Suppressor macrophage treated with lipopolysaccharide for 1 hour (primary cell): ENCODE data around the gene CCDC146.
"Not testable (repeated sequence)": the region's sequence is repeated elsewhere in the genome, so short reads cannot be mapped to it uniquely, and the experiment has no call there.

Experiments
- DNase-seq, 3 donors: peaks; one replicate each; pipeline ENCODE4 v3.0.0-alpha.2; 2020 to 2022

Gene CCDC146, protein sequence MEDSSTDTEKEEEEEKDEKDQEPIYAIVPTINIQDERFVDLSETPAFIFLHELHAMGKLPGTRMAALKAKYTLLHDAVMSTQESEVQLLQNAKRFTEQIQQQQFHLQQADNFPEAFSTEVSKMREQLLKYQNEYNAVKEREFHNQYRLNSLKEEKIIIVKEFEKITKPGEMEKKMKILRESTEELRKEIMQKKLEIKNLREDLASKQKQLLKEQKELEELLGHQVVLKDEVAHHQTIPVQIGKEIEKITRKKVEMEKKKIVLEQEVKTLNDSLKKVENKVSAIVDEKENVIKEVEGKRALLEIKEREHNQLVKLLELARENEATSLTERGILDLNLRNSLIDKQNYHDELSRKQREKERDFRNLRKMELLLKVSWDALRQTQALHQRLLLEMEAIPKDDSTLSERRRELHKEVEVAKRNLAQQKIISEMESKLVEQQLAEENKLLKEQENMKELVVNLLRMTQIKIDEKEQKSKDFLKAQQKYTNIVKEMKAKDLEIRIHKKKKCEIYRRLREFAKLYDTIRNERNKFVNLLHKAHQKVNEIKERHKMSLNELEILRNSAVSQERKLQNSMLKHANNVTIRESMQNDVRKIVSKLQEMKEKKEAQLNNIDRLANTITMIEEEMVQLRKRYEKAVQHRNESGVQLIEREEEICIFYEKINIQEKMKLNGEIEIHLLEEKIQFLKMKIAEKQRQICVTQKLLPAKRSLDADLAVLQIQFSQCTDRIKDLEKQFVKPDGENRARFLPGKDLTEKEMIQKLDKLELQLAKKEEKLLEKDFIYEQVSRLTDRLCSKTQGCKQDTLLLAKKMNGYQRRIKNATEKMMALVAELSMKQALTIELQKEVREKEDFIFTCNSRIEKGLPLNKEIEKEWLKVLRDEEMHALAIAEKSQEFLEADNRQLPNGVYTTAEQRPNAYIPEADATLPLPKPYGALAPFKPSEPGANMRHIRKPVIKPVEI

DNA sequence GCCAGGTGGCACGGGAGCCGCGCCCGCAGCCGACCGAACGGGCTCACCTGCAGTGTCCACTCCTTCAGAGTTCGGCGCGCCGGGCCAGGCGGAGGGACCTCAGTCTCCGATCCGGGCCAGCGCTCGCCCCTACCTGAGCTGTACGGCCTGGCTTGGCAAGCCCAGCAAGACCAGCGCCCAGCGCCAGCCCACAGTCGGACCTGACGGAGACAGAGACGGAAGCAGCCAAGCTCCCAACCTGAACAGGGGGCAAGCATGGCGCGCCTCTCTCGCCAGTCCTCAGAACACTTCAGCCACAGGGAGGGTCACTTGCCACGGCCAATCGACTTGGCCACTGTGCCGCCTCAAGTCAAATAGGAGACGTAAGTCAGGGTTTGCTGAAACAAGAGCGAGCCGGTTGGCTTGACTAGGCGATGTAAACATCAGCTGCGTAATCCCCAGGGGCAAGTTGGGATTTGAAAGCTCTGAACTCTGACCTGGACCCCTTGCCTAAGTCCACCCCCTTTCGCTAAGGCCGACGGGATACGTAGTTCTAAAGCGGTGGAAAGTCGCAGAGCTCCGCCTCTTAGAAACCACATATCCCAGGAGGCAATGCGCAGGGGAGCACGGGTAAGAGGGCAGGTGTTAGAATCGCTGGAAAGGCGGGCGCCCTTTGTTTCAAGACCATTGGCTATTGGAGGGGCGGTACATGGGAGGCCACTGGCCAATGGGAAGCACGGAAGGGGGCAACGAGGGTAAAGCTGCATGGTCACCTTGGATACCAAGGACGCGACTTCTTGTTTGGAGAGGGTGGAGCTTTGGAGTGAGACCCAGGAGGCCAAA lies at the start of gene CCDC146:
Gene CCDC146, plus strand, starts transcription at position 756 of the 822 bp plus-strand sequence. CDS start 45,054 bp downstream, outside the sequence.
- peak; percentile 97 to 98 (median 98) for DNase-seq

DNA sequence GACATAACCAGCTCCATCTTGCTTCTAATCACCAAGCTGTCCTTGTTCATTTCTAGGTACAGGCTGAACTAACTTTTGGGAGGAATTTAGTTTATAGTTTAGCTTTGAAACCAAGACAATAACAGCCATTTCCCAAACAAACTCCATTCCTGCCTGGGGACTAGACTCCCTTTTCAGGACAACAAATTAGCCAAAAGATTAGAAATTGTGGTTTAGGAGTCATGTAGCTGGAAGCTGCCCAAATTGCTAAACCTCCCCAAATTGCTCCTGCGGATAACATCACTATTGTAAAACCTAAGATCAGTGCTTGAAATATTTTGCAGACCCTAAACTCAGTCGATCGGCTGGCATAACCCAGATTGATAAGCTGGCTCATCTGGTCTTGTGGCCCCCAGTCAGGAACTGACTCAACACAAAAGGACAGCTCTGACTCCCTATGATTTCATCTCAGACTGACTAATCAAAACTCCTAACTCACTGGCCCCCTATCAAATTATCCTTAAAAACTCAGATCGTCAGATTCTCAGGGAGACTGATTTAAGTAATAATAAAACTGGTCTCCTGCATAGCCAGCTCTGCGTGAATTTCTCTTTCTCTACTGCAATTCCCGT lies 47.5 kb upstream of the CCDC146 start:
- not testable (repeated sequence) for DNase-seq

DNA sequence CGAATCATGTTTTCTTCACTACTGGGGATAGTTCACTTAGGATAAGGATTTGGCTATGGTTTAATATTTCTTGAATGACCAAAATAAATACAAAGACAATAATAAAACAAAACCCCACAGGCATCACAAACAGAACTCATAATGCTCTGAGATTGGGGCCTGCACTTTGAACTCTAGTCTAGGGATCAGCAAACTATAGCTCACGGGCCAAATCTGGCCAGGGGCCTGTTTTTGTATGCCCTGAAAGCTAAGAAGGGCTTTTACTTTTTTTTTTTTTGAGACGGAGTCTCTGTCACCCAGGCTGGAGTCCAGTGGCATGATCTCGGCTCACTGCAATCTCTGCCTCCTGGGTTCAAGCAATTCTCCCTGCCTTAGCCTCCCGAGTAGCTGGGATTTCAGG lies 45.4 kb upstream of the CCDC146 start:
- not testable (repeated sequence) for DNase-seq

DNA sequence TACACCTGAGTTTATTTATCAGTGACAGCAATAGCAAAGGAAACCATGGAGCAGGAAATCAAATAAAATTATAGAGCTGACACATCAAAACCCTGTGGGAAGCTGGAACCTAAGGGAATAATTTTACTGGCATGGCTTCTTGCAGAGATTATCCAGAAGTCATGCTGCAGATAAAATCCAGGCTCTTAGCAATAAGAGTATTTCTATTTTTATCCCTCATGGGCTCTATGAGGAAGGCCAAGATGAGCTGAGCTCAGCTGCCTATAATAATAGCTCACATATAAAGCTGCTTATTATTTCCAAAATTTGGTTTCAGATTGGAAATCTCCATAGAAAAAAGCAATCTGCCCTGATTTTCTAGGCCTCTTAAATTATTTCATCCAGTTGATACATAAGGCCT lies 43.3 kb upstream of the CCDC146 start:
- DNase-seq = not testable (repeated sequence)

DNA sequence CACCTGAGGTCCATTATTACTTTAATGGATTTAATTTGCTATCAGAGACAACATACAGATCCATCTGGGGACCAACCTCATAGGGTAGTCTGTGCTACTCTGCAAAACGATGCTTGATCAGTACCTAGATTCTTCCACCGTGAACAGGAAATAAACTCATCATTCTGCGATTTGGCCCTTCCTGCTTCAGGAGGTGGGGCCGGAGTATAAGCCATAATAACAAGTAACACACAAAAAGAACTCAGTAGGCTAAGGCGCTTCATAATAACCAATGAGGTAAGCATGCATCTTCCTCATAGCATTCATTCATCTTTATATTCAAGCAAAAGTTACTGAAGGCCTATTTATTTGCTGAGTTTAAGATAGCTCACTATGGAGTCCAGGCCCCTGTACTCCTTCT lies 42.8 kb upstream of the CCDC146 start:
- not testable (repeated sequence) for DNase-seq

DNA sequence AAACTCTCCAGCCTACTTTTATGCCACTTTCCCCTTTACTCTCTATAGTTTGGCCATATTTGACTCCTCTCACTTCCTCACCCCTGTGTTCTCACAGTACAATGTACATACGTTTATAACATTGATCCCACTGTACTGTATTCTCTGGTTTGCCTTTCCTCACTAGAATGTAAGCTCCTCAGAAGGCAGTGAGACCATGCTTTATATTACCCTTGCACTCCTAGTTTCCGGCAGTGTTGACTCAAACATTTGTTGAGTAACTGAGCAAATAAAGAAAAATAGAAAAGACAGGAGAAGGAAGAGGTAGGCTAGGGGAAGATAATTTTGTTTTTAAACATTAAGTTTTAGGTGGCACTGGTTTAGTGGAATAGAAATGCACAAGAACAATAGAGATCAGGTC lies 42.2 kb upstream of the CCDC146 start:
- DNase-seq = not testable (repeated sequence)

DNA sequence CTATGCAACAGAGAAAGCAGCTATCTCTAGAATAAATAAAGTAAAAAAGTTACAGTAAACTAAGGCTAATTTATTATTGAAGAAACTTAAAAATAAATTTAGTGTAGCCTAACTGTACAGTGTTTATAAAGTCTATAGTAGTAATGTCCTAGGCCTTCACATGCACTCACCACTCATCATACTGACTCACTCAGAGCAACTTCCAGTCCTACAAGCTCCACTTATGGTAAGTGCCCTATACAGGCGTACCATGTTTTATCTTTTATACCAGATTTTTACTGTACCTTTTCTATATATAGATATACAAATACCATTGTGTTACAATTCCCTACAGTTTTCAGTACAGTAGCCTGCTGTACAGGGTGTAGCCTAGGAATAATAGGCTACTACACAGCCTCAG lies 40.2 kb upstream of the CCDC146 start:
- not testable (repeated sequence) for DNase-seq

DNA sequence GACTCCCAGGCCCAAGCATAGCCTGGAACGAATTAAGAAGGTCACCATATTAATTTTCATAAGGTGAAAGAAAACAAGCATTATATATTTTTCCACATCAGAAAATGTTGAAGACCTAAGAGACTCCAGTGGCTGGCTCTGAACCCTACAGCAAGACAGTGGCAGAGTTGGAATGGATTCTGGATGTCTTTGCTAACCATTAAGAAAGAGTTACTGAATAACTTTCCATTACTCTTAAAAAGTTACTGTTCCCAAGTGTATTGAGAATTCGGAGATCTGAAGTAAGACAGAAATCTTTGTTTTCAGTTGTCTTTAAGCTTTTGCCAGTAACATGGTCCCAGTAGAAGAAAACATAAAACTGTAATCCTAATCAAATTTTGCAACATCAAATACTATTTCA lies 30.1 kb upstream of the CCDC146 start:
- not testable (repeated sequence) for DNase-seq

DNA sequence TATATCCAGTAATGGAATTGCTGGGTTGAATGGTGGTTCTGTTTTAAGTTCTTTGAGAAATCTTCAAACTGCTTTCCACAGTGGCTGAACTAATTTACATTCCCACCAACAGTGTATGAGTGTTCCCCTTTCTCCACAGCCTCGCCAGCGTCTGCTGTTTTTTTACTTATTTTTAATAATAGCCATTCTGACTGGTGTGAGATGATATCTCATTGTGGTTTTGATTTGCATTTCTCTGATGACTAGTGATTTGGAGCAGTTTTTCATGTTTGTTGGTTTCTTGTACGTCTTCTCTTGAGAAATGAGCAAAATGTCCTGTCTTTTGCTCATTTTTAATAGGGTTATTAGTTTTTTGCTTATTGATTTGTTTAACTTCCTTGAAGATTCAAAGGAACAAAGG lies 21.9 kb upstream of the CCDC146 start:
- DNase-seq = not testable (repeated sequence)

DNA sequence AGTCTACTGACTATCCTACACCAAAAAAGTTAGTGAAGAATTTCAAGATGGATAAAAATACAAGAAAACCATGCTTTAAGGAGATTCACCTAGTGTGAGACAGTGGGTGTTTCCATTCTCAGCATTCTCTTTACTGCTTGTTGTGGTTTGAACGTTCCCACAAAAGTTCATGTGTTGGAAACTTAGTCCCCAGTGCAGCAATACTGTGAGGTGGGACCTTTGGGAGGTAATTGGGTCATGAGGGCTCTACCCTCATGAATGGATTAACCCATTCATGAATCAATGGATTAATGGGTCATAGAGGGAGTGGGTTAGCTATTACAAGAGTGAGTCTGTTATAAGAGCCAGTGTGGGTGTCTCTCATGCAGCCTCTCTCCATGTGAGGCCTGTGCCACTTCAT lies 21.2 kb upstream of the CCDC146 start:
- not testable (repeated sequence) for DNase-seq

DNA sequence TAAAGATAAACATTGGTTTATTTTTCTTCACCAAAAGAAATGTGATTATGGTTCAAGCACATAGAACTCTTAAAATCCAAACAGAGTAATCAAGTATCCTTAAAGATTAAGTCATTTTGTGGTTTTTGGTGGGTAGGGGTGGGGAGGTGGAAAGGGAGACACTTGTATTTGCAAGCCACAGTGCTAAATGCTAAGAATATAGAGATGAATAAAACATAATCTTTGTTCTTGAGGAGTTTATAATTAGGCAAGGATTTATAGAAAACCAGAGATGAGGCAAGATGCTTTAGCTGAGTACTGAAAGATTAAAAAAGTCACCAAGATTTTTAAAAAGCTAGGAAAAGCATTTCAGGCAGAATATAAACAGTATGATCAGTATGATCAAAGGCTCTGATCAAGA lies 19.7 kb upstream of the CCDC146 start:
- not testable (repeated sequence) for DNase-seq

DNA sequence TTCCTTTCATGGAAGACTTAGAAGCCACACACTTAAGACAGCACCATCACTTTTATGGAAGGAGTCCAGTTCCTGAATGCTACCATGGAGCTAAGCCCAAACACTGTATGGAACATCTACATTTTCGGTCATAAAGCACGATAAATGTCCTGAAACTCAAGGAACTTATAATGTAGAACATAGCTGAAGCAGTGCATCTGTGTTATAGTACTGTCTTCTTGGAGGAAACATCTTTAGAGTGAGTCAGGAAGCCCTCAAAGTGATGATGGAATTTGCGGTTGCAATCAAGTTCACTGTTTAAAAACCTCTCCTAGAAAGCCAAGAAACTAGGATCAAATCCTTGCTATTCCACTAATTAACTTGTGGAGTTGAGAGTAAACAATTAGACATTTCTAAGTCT lies 16.5 kb upstream of the CCDC146 start:
- DNase-seq = not testable (repeated sequence)

DNA sequence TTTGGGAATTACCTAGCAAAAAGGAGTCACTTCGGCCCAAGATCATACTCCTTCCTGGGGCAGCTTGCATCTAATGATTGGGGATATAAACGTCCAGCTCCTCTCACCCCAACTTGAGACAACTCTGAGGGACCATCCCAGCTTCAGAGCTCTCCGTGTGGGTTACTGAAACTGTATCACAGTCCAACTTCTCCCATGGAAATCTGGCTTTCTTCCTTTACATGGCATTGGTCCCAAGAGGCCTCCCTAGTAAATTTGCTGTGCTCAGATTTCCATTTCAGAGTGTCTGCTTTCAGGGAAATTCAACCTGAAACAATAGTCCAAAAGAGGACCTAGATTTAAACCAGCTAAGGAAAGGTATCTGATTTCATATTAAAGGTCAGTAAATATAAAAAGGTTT lies 14.8 kb upstream of the CCDC146 start:
- DNase-seq = not testable (repeated sequence)

DNA sequence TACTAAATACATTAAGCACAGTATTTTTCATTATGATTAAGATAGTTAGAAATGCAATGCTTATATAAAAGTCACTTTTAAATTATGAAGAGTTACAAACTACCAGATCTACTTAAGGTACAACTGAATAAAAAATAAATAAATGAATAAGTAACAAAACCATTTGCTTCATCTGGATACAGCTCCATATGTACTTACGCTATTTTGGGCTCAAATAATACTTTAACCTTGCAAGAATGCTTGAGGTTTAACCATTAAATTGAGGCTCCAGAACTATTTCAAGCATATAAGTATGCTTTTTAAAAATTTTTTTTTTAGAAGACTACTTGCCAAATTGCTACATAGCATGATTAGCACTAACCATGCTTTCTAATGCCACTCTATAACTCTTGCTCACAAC lies 14.1 kb upstream of the CCDC146 start:
- DNase-seq = not testable (repeated sequence)

DNA sequence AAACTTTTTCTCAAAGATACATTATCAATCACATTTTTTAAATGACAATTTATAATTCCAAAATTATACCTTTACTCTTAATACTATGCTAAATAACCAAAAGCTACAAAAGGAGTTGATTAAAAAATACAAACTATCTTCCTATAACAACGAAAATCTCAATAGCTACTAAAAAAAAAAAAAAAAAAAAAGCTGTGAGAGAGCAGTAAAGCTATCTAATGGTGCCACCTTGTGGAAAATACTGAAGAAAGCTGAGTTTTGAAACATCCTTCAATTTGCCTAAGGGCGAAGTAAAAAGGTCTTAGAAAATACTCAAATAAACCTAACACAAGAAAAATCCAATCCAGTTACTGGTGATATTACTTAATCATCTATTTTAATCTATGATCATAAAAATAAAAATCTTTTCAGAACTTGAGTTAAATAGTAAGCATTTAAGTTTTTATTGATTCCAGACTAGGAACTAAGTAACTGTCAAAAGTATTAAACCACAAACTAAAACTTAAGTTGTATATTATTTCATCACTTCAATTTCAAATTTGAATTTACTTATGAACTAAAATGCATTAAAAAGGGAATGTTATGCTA lies 9.6 kb upstream of the CCDC146 start:
- peak in 2 of 3 donors; percentile 32 to 46 for DNase-seq

DNA sequence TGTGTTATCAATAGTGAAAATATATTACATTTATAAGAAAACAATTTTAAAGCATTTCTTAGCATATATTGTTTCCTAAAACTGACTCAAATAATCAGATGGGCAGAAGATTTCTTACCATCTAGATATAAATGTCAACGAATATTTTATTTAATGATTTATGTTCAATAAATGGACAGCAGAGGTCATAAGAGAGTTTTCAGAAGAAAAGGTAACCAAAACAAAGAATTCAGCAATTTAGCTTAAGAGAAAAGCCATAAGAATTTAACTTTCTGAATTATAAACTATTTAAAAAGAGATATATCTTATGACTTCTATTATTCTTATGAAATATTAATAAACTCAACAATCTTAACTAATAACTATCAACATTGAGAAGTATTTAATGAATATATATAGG lies 3.1 kb downstream of the CCDC146 start:
- peak in 2 of 3 donors; percentile 40 to 48 for DNase-seq

DNA sequence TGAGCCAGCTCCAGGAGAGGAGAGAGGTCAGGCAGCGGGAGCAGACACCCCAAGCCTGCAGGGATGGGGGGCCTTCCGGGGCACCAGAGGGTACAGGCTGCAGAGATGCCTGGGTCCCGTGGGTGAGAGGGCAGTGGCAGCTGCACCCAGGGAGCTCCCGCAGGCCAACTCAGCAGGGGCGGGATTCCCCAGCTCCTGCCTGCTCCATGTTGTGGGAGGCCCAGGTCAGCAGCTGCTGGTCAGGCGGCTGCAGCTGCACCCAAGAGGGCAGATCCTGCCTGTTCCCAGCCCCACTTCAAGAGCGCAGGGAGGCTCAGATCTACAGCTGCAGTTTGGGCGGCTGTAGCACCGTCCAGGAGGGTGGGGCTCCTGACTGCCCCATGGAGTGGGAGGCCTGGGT lies 4.6 kb downstream of the CCDC146 start:
- DNase-seq = peak in 1 of 3 donors; percentile 50

DNA sequence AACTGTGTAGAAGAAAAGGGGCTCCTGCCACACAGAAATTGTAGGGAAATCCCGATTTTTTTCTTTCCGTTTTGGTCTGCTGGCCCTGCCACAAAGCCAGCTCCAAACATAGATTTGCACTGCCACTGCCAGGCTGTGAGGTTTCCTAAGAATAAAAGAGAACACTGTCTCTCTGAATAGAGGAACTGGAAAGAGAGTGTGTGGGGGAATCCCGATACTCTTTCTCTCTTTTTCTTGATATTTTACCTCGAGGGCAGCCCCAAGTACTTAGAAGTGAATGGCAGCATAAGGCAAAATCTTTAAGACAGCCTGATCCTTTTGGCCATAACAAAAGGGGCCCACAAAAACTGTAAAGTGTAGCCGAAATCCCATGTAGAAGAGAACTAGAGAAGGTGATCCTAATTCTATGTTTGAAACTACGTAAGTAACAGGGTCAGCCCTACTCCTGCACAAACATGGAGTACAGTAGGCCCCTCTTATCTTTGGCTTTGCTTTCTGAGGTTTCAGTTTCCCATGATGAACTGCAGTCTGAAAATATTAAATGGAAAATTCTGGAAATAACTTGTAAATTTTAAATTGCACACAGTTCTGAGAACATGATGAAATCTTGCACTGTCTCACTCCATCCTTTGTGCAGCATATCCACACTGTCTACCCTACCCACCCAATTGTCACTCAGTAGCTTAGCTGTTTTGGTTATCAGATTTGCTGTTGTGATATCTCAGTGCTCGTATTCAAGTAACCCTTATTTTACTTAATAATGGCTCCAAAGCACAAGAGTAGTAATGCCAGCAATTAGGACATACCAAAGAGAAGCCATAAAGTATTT lies 6.4 kb downstream of the CCDC146 start:
- peak; percentile 73 to 85 (median 75) for DNase-seq

DNA sequence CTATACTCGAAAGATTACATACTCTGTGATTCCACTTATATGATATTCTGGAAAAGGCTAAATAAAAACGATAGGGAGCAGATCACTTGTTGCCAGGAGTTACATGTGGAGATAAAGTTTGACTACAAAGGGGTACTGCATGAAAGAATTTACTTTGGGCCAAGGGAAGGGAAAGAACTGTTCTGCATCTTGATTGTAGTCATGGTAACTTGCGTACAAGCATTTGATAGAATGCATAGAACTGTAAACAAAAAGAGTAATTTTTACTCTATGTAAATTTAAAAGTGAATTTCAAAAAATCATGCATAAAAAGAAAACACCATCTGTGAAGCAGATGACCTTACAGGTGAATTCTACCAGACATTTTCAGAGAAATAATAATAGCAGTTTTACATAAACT lies 9.4 kb downstream of the CCDC146 start:
- DNase-seq = not testable (repeated sequence)

DNA sequence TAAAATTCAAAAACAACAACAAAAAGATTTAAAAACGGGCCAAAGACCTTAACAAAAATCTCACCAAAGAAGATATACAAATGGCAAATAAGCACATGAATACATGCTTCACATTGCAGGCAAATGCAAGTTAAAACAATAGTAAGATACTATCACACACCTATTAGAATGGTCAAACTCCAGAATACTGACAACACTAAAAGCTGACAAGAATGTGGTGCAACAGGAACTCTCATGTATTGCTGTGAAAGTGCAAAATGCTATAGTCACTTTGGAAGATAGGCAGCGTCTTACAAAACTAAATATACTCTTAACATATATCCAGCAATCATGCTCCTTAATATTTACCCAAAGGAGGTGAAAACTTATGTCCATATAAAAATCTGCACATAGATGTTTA lies 16.3 kb downstream of the CCDC146 start:
- not testable (repeated sequence) for DNase-seq

DNA sequence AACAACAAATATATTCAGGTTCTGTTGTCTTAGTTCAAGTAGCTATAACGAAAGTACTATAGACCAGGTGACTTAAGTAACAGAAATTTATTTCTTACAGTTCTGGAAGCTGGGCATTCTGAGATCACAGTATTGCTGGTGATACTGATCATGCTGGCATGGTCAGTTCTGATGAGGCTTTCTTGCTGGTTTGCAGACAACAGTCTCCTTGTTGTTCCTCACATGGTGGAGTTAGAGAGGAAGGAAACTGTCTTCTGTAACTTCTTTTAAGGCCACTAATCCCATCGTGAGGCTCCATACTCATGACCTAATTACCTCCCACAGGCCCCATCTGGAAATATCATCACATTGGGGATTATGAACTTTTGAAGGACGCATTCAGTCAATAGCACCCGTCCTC lies 17.9 kb downstream of the CCDC146 start:
- DNase-seq = not testable (repeated sequence)
